HEK293T (cell line): Measurements from ENCODE around the gene ZNF429.
"Not testable (repeated sequence)": the region's sequence is repeated elsewhere in the genome, so short reads cannot be mapped to it uniquely, and the experiment has no call there.

Experiments used
- CTCF ChIA-PET: fragments of 350-600 bp; formaldehyde crosslinking; extraction: SDS; loops from one replicate; lab custom pipeline; 2021; ENCODE audit warnings: antibody characterized with exemption, inconsistent platforms; lab: Yijun Ruan, JAX
- POLR2A ChIA-PET: fragments of 350-600 bp; formaldehyde crosslinking; extraction: SDS; loops from one replicate; lab custom pipeline; 2020; ENCODE audit warnings: antibody characterized with exemption, inconsistent platforms; lab: Yijun Ruan, JAX
- DNase-seq: peaks from one replicate; pipeline ENCODE4 v3.0.0; 2012; ENCODE audit warnings: mixed read lengths; ENCODE audit errors: extremely low spot score
- ARNT ChIP-seq: fragments of 450-650 bp; IDR thresholded peaks from 2 replicates; pipeline ENCODE4 v1.6.1; 2017; ENCODE audit warnings: mild to moderate bottlenecking
- BHLHE40 ChIP-seq: fragments of 450-650 bp; IDR thresholded peaks from 2 replicates; pipeline ENCODE4 v1.6.1; 2016; ENCODE audit warnings: mild to moderate bottlenecking, moderate library complexity, borderline replicate concordance
- CTBP1 ChIP-seq: fragments of 450-650 bp; IDR thresholded peaks from 2 replicates; pipeline ENCODE4 v1.6.1; 2016; ENCODE audit warnings: borderline replicate concordance
- ELF4 ChIP-seq: fragments of 450-650 bp; IDR thresholded peaks from 2 replicates; pipeline ENCODE4 v1.6.1; 2017; ENCODE audit warnings: antibody characterized with exemption
- FOXA1 ChIP-seq: fragments of 450-650 bp; IDR thresholded peaks from 2 replicates; pipeline ENCODE4 v1.6.1; 2016; ENCODE audit warnings: mild to moderate bottlenecking
- FOXK2 ChIP-seq: fragments of 450-650 bp; IDR thresholded peaks from 2 replicates; pipeline ENCODE4 v1.6.1; 2016; ENCODE audit warnings: mild to moderate bottlenecking
- FOXM1 ChIP-seq: fragments of 450-650 bp; IDR thresholded peaks from 2 replicates; pipeline ENCODE4 v1.6.1; 2017; ENCODE audit warnings: mild to moderate bottlenecking, borderline replicate concordance
- HDGF ChIP-seq: fragments of 450-650 bp; IDR thresholded peaks from 2 replicates; pipeline ENCODE4 v1.6.1; 2017; ENCODE audit warnings: antibody characterized with exemption, borderline replicate concordance
- L3MBTL2 ChIP-seq: fragments of 450-650 bp; conservative IDR thresholded peaks from 2 replicates; pipeline ENCODE4 v1.6.1; 2016; ENCODE audit warnings: mild to moderate bottlenecking
- LEF1 ChIP-seq: fragments of 450-650 bp; IDR thresholded peaks from 2 replicates; pipeline ENCODE4 v1.6.1; 2017; ENCODE audit warnings: mild to moderate bottlenecking, borderline replicate concordance
- NFRKB ChIP-seq: fragments of 450-650 bp; IDR thresholded peaks from 2 replicates; pipeline ENCODE4 v1.6.1; 2016; ENCODE audit warnings: mild to moderate bottlenecking, moderate library complexity
- SP1 ChIP-seq: fragments of 450-650 bp; IDR thresholded peaks from 2 replicates; pipeline ENCODE4 v1.6.1; 2017
- SUZ12 ChIP-seq: fragments of 450-650 bp; IDR thresholded peaks from 2 replicates; pipeline ENCODE4 v1.6.1; 2016; ENCODE audit warnings: mild to moderate bottlenecking
- TARDBP ChIP-seq: fragments of 450-650 bp; IDR thresholded peaks from 2 replicates; pipeline ENCODE4 v1.6.1; 2016
- ZNF384 ChIP-seq: fragments of 450-650 bp; IDR thresholded peaks from 2 replicates; pipeline ENCODE4 v1.6.1; 2016
- TF ChIP-seq, protein P1 (sequence below): fragments of 450-650 bp; IDR thresholded peaks from 2 replicates; pipeline ENCODE4 v1.6.1; 2016

ZNF429 gene

DNA sequence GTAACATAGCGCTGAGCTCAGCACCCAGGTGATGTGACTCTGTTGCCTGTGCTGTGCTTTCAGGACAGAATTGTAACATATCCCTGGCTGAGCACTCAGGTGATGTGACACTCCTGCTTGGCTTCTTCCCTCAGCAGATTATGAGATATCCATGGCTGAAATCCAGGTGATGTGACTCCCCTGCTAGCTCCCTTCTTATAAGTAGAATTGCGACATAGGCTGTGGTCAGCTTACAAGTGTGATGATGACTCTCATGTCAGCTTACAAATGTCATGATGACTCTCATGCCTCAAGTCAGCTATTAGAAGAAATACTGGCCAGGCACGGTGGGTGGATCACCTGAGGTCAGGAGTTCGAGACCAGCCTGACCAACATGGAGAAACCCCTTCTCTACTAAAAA is 14.3 kb upstream of the ZNF429 start:
- ChIA-PET POLR2A (no interaction called here), CTCF (no interaction called here)
- TF ChIP-seq ARNT (no peak), BHLHE40 (no peak), FOXK2 (no peak), ZNF384 (no peak)
- TF ChIP-seq, protein P1, sequence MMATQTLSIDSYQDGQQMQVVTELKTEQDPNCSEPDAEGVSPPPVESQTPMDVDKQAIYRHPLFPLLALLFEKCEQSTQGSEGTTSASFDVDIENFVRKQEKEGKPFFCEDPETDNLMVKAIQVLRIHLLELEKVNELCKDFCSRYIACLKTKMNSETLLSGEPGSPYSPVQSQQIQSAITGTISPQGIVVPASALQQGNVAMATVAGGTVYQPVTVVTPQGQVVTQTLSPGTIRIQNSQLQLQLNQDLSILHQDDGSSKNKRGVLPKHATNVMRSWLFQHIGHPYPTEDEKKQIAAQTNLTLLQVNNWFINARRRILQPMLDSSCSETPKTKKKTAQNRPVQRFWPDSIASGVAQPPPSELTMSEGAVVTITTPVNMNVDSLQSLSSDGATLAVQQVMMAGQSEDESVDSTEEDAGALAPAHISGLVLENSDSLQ = no peak
- DNase-seq = no peak

DNA sequence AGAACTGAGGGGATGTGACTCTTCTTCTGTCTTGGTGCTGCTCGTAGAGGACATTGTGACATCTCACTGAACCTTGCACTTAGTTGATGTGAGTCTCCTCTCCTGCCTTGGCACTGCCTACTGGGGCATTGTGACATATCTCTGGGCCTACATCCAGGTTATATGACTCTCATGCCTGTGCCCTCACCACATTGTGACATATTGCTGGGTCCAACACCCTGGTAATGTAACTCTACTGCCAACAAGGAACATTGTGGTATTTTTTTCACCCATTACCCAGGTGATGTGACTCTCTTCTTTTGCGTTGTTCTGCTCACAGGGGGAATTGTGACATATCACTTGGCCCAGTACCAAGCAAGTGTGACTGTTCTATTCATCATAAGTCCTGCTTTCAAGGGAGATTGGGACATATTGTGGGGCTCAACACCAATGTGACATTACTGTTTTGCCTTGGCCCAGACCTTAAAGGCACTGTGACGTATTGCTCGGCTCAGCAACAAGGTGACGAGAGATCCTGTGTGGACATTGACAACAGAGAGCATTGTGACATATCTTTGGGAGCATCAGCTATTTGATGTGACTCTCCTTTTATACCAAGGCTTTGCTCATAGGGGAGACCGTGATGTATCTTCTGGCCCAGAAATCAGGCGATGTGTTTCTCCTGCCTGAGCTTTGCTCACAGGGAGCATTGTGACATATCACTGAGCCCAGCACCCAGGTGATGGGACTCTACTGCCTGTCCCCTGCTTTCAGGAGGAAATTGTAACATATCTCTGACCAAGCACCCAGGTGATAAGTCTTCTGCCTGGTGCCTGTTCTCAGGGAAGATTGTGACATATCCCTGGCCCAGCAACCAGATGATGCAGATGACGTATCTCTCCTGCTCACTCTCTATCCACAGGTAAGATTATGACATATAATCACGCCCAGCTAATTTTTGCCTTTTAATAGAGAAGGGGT is 12.2 kb upstream of the ZNF429 start:
- POLR2A ChIA-PET = no interaction called here
- CTCF ChIA-PET = no interaction called here
- DNase-seq = no peak
- no peak for TF ChIP-seq FOXM1
- no peak for TF ChIP-seq FOXA1
- no peak for TF ChIP-seq ZNF384
- no peak for TF ChIP-seq SP1
- TF ChIP-seq FOXK2 = no peak
- no peak for TF ChIP-seq CTBP1
- TF ChIP-seq TARDBP = no peak
- no peak for TF ChIP-seq ARNT
- no peak for TF ChIP-seq ELF4

DNA sequence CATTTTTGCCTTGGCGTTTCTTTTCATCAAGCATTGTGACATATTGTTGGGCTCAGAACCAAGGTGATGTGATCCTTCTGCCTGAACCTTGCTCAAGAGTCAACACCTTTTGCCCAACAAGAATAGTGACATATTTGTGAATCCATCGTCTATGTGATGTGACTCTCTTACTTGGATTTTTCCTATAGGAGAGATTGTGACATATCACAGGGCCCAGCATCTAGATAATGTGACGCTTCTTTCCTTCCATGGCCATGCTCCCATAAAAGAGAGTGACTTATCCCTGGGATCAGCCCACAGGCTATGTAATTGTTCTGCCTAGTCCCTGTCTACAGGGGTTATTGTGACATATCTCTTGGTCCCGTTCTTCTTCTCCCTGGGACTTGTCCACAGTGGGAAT is 8.5 kb upstream of the ZNF429 start:
- no peak for DNase-seq
- ChIA-PET CTCF (no interaction called here), POLR2A (no interaction called here)
- no peak for TF ChIP-seq LEF1

DNA sequence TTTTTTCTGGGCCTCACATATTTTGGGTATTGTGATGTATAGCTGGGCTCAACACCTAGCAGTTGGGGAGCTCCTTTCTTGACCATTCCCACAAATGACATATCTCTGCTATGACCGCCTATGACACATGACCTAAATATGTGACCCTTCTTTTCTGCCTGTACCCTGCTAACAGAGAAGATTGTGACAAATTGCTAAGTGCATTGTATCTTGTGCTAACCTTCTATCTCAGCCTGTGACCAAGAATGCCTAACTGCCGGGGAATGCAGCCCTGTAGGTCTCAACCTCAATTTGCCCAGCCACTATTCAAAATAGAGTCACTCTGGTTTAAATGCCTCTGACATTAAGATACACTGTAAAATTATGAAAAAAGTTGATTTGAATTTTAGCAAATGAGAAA is 6.8 kb upstream of the ZNF429 start:
- no peak for DNase-seq
- POLR2A ChIA-PET = no interaction called here
- CTCF ChIA-PET = no interaction called here
- TF ChIP-seq SUZ12 (no peak), LEF1 (no peak), ZNF384 (no peak), FOXM1 (no peak), ARNT (no peak), TARDBP (no peak), ELF4 (no peak), L3MBTL2 (no peak), CTBP1 (no peak), NFRKB (no peak), SP1 (no peak), HDGF (no peak), FOXK2 (no peak), BHLHE40 (no peak), FOXA1 (no peak)
- TF ChIP-seq, protein P1 = no peak

DNA sequence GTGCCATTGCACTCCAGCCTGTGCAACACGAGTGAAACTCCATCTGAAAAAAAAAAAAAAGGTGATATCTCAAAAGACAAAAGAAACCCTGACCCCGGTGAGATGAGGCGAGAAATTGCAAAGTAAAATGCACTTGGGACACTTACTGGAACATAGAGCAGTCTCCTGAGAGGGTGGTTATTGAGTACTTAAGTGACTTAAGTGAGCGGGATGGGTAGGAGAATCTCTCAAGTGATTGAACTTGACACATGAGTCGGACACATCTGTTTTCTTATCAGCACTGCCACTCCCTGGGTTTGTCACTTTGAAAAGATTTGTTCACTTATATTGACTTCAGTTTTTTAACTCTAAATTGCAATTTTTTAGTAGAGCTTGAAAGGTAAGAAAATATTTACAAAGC is 2.8 kb downstream of the ZNF429 start:
- no peak for TF ChIP-seq L3MBTL2
- no peak for TF ChIP-seq CTBP1
- TF ChIP-seq, protein P1 = no peak
- TF ChIP-seq SUZ12 = no peak
- no peak for TF ChIP-seq ZNF384
- TF ChIP-seq ARNT = no peak
- no peak for TF ChIP-seq ELF4
- TF ChIP-seq HDGF = no peak
- no peak for TF ChIP-seq LEF1
- TF ChIP-seq FOXM1 = no peak
- no peak for TF ChIP-seq BHLHE40
- no peak for DNase-seq
- ChIA-PET CTCF (no interaction called here), POLR2A (no interaction called here)

DNA sequence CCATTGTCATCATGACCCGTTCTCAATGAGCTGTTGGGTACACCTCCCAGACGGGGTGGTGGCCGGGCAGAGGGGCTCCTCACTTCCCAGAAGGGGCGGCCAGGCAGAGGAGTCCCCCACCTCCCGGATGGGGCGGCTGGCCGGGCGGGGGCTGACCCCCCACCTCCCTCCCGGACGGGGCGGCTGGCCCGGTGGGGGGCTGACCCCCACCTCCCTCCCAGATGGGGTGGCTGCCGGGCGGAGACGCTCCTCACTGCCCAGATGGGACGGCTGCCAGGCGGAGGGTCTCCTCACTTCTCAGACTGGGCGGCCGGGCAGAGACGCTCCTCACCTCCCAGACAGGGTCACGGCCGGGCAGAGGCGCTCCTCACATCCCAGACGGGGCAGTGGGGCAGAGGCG is 5.7 kb downstream of the ZNF429 start:
- CTCF ChIA-PET, DNase-seq, POLR2A ChIA-PET: not testable (repeated sequence)

DNA sequence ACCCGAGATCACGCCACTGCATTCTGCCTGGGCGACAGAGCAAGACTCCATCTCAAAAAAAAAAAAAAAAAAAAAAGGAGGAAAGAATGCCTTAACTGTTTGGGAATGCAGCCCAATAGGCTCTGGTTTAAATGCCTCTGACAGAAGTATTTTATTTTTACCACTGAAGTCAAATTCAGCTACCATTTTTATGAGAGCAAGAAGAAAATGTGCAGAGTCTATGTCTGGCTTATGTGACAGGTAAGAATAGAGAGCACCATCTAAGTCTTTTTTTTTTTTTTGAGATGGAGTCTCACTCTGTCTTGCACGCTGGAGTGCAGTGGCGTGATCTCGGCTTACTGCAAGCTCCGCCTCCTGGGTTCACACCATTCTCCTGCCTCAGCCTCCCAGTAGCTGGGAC is 7.2 kb downstream of the ZNF429 start:
- CTCF ChIA-PET, POLR2A ChIA-PET, DNase-seq: not testable (repeated sequence)
